Spinal cord (tissue), 10 donors: Measurements from ENCODE around the gene PRKCE. TPM values are rescaled to one million over a fixed set of nuclear protein-coding genes. Genes with fewer than 3 reads are reported as not detected.

Source experiments
- DNase-seq, 6 donors: peaks; one replicate each; pipeline versions ENCODE4 v3.0.0 to v3.0.0-alpha.2; 2013 to 2015; ENCODE audit warnings: low spot score in 6 of 6, low read depth in 4 of 6
- H3K27ac ChIP-seq: one replicate; pipeline ENCODE4 v1.5.1; 2013; ENCODE audit warnings: low read depth, low read length, control low read depth
- H3K27me3 ChIP-seq: one replicate; pipeline ENCODE4 v1.6.1; 2013; ENCODE audit warnings: low read length; ENCODE audit not compliant: control insufficient read depth, insufficient read depth
- H3K36me3 ChIP-seq: one replicate; pipeline ENCODE4 v1.6.1; 2013; ENCODE audit warnings: low read length; ENCODE audit not compliant: control insufficient read depth, insufficient read depth
- H3K4me1 ChIP-seq: one replicate; pipeline ENCODE4 v1.6.1; 2013; ENCODE audit warnings: low read length; ENCODE audit not compliant: control insufficient read depth, insufficient read depth
- H3K4me3 ChIP-seq: one replicate; pipeline ENCODE4 v1.5.1; 2013; ENCODE audit warnings: low read depth, low read length, control low read depth
- H3K9me3 ChIP-seq: one replicate; pipeline ENCODE4 v1.6.1; 2013; ENCODE audit warnings: low read length; ENCODE audit not compliant: control insufficient read depth, insufficient read depth
- WGBS: methylation state at CpG from one replicate; pipeline ENCODE4 v1.1.5; 2013; ENCODE audit warnings: missing lambda C conversion rate; ENCODE audit not compliant: insufficient coverage; 5-methylcytosine and 5-hydroxymethylcytosine counted together
- polyA plus RNA-seq, 2 donors: library from polyadenylated mRNA; unstranded; fragments of 120-200 nt; gene quantifications; one replicate each; pipeline ENCODE4 v1.2.1, GENCODE V29; 2013; ENCODE audit not compliant: insufficient read length in 2 of 2
- total RNA-seq, 2 donors: library from RNA; depleted of rRNA in 1 of 2; stranded (reverse); fragments of 120-200 nt in 1 of 2; fragments of >200 nt in 1 of 2; gene quantifications; one replicate each; pipeline versions ENCODE4 v1.2.3 to v1.2.4, GENCODE V29; 2013 to 2014
- donor health status: healthy.

The PRKCE gene
- total and polyA plus RNA-seq, 4 donors, result 22.9 to 48.5 (median 37.4) TPM

DNA sequence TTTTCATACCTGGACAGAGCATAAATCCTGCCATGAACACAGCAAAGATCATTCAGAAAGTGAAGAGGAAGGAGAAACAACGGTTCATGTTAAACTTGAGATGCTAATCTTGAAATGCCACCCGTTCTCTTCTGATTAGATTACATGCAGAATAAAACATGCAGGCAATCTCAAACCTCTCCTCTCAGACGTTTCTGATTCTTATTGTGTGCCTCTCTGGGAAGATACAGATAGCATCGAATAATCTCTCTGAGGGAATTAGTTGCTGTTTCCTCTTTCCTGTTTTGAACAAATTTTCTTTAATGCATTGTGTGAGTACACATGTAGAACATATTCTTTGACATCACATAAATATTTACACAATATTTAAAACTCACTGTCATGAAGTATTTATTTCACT, 313.4 kb downstream of the PRKCE start:
- Histone ChIP-seq H3K4me3 (no peak overlapping the region), H3K27ac (no peak overlapping the region), H3K36me3 (no peaks in the 10 kb centered on the region), H3K9me3 (no peaks in the 10 kb centered on the region), H3K4me1 (peaks cover 22% of the 10 kb centered on the region), H3K27me3 (no peaks in the 10 kb centered on the region)
- no CpG with 5 or more reads among the region's 4 CpGs for WGBS
- no peak for DNase-seq

DNA sequence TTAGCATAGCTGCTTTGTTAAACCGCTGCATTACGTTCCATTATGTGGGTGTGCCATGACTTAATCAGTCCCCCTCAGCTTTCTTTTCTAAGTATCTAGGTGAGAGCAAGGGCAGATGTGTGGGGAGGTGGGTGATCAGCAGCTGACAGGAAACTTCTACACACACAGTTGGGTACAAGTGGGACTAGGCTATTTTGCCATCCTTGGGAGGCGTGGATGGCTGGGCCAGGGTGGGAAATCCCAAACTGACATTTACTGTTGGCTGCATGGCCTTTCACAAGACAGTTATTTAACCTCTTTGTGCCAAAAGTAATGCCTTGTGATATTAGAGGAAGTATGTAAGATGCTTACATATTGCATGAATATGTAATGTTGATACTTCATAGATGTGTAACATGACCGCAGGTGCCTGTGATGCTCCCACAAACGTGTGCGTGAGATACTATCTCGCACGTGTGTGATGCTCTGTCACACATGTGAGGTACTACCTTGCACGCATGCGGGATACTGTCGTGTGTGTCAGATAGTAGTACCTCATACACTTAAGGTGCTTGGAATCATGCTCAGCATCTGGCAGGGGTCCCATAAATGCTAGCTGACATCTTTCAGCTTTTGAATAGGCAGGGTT, 314.5 kb downstream of the PRKCE start:
- H3K27me3 ChIP-seq, result no peaks in the 10 kb centered on the region
- H3K27ac ChIP-seq, result no peak overlapping the region
- no peaks in the 10 kb centered on the region for H3K36me3 ChIP-seq
- H3K9me3 ChIP-seq, result no peaks in the 10 kb centered on the region
- H3K4me1 ChIP-seq, result peaks cover 22% of the 10 kb centered on the region
- DNase-seq, result no peak
- 97% methylated on average over 8 of the region's 11 CpGs for WGBS
- no peak overlapping the region for H3K4me3 ChIP-seq

- Histone ChIP-seq H3K27me3 (no peaks in the 10 kb centered on the region), H3K36me3 (no peaks in the 10 kb centered on the region), H3K4me3 (no peak overlapping the region), H3K27ac (peak overlapping the region; percentile 10), H3K4me1 (peaks cover 8% of the 10 kb centered on the region), H3K9me3 (no peaks in the 10 kb centered on the region)
- WGBS, result 51% methylated on average over 11 of the region's 14 CpGs
- DNase-seq, result peak in 1 of 6 donors; percentile 39
Measured at GRCh38 chr2:45968946-45969584, 317.6 kb downstream of the PRKCE start.

DNA sequence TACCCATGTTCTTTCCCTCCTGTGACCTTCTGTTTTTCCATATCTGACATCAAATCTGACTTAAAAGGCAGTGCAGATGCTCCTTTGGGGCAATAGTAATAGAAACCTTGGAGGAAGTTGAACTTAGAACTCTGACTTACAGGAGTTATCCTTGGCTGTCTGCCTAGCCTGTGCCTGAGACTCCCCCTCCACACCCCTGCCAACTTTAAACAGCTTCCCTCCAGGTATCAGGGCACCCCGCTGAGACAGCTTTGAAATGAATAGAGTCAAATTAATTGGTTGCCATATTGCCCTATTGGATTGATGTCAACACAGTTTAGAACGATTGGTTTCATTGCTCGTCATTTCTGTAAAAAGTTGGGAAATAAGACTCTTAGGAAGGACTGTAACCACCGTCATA, 322.0 kb downstream of the PRKCE start:
- Histone ChIP-seq H3K4me1 (peaks cover 5% of the 10 kb centered on the region), H3K36me3 (peaks cover 3% of the 10 kb centered on the region), H3K4me3 (no peak overlapping the region), H3K9me3 (no peaks in the 10 kb centered on the region), H3K27me3 (no peaks in the 10 kb centered on the region), H3K27ac (no peak overlapping the region)
- WGBS, result no CpG with 5 or more reads among the region's 4 CpGs
- DNase-seq, result no peak

- Histone ChIP-seq H3K27ac (no peak overlapping the region), H3K36me3 (peaks cover 3% of the 10 kb centered on the region), H3K4me3 (no peak overlapping the region), H3K9me3 (no peaks in the 10 kb centered on the region), H3K27me3 (no peaks in the 10 kb centered on the region), H3K4me1 (peaks cover 4% of the 10 kb centered on the region)
- DNase-seq, result no peak
- 88% methylated on average over 4 of the region's 4 CpGs for WGBS
Measured at GRCh38 chr2:45974056-45974455, 322.6 kb downstream of the PRKCE start.

- Histone ChIP-seq H3K4me3 (no peak overlapping the region), H3K27me3 (no peaks in the 10 kb centered on the region), H3K9me3 (no peaks in the 10 kb centered on the region), H3K36me3 (peaks cover 3% of the 10 kb centered on the region), H3K4me1 (peaks cover 2% of the 10 kb centered on the region), H3K27ac (no peak overlapping the region)
- 59% methylated on average over 3 of the region's 7 CpGs for WGBS
- no peak for DNase-seq
Measured at GRCh38 chr2:45974762-45975408, 323.4 kb downstream of the PRKCE start.

DNA sequence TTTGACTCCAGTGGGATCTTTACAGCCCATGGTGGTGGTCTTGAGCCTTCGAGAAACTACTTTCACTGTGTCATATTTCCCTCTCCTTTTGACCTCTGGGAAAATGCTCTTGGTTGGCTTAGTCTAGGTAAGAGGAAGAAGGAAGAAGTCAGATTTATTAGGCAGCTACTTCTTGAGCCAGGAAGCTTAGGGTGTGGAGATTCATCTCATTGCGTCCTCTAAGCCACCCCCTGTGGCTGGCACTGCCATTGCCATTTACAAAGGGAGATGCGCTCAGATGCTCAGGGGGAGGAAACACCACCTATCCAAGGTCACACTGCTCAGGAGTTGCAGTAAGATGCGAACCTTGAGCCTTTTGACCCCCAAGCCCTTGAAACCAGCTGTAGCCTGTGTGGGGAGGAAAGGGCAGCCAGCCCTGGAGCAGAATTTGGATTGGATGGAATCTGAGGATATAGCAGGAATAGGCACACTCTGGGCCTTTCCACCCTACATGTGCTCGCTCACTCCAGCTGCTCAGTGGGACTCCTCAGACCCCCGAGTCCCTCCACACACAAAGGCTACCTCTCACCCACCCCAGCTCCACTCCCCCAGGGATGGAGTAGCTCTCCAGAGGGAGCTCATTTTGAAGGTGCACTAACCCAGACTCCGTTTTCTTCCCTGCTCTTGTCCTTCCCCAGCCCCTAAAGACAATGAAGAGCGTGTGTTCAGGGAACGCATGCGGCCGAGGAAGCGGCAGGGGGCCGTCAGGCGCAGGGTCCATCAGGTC, 324.5 kb downstream of the PRKCE start:
- H3K36me3 ChIP-seq, result peaks cover 3% of the 10 kb centered on the region
- no peak overlapping the region for H3K4me3 ChIP-seq
- H3K9me3 ChIP-seq, result no peaks in the 10 kb centered on the region
- H3K4me1 ChIP-seq, result peaks cover 2% of the 10 kb centered on the region
- H3K27ac ChIP-seq, result no peak overlapping the region
- 95% methylated on average over 11 of the region's 14 CpGs for WGBS
- H3K27me3 ChIP-seq, result no peaks in the 10 kb centered on the region
- no peak for DNase-seq

- no peaks in the 10 kb centered on the region for H3K27me3 ChIP-seq
- H3K9me3 ChIP-seq, result no peaks in the 10 kb centered on the region
- peaks cover 5% of the 10 kb centered on the region for H3K36me3 ChIP-seq
- 96% methylated on average over 3 of the region's 4 CpGs for WGBS
- no peak overlapping the region for H3K4me3 ChIP-seq
- DNase-seq, result no peak
- H3K27ac ChIP-seq, result no peak overlapping the region
- peaks cover 2% of the 10 kb centered on the region for H3K4me1 ChIP-seq
Measured at GRCh38 chr2:45978302-45978859, 326.9 kb downstream of the PRKCE start.

GRCh38 chr2:45979065-45979464, 327.6 kb downstream of the PRKCE start:
- Histone ChIP-seq H3K4me1 (peaks cover 2% of the 10 kb centered on the region), H3K4me3 (no peak overlapping the region), H3K27ac (no peak overlapping the region), H3K9me3 (no peaks in the 10 kb centered on the region), H3K27me3 (no peaks in the 10 kb centered on the region), H3K36me3 (peaks cover 5% of the 10 kb centered on the region)
- no peak for DNase-seq
- 67% methylated on average over 2 of the region's 4 CpGs for WGBS
